ENCODE measurements around the gene EXD3.
A peak's percentile ranks its signal among the peaks of the same experiment; 100 is the strongest.

EXD3 gene

GRCh38 chr9:137295238-137295811 is 127.6 kb downstream of the EXD3 start:
- H3K4me3 ChIP-seq (ENCODE audit: low read depth, low read length) = no peak overlapping the region
- no peak for TF ChIP-seq CTCF (IDR thresholded peaks at IDR 0.05; ENCODE audit: low read depth, low read length)

GRCh38 chr9:137294681-137295237 is 128.2 kb downstream of the EXD3 start:
- no peak for TF ChIP-seq CTCF (IDR thresholded peaks at IDR 0.05; ENCODE audit: low read depth, low read length)
- H3K4me3 ChIP-seq (ENCODE audit: low read depth, low read length) = no peak overlapping the region

GRCh38 chr9:137294091-137294680 is 128.8 kb downstream of the EXD3 start:
- no peak for TF ChIP-seq CTCF (IDR thresholded peaks at IDR 0.05; ENCODE audit: low read depth, low read length)
- no peak overlapping the region for H3K4me3 ChIP-seq (ENCODE audit: low read depth, low read length)

- no peak overlapping the region for H3K4me3 ChIP-seq (ENCODE audit: low read depth, low read length)
- no peak for TF ChIP-seq CTCF (IDR thresholded peaks at IDR 0.05; ENCODE audit: low read depth, low read length)
These were observed 129.4 kb downstream of the EXD3 start for GRCh38 chr9:137293482-137294090.

DNA sequence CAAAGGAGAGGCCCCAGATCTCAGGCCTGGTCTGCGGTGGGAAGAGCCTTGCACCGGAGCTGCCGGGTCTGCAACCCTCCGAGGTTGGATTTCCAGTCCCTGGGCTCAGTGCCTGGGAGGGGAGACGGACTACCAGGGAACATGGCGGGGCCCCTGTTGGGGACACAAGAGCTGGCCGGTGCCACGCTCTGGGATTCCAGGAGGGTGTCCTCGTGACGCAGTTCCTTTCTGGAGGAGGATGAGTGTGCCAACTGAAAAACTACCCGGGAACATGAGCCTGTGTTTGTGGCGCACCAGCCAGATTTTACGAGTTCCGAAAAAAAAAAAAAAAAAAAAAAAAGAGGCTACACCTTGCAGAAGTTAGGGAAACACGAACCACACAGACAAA is 129.9 kb downstream of the EXD3 start:
- no peak overlapping the region for H3K4me3 ChIP-seq (ENCODE audit: low read depth, low read length)
- TF ChIP-seq CTCF (IDR thresholded peaks at IDR 0.05; ENCODE audit: low read depth, low read length) = no peak

DNA sequence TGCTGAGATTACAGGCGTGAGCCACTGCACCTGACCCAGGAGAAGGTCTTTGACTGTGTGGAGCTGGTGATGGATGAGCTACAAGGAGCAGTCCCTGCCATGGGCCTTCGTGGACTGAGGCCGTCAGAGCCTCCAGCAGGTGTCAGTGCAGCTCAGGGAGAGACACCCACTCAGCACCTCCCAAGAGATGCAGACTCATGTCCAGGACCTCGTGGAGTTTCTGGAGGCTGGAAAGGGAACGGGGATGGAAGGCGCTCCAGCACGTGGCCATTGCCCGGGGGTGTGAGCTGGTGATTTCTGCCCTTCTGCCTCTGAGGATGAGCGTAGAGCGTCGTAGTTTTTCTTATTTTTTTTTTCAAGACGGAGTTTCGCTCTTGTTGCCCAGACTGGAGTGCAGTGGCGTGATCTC is 136.0 kb downstream of the EXD3 start:
- TF ChIP-seq CTCF (IDR thresholded peaks at IDR 0.05; ENCODE audit: low read depth, low read length) = peak; percentile 34
- H3K4me3 ChIP-seq (ENCODE audit: low read depth, low read length) = no peak overlapping the region

Measured in WI38 (cell line).